ENCODE data around the gene CTNND2.

Gene CTNND2

GRCh38 chr5:11547730-11548129, 356.5 kb downstream of the CTNND2 start:
- Histone ChIP-seq H3K9ac (ENCODE audit: low read depth, low read length) (no peak overlapping the region), H3K36me3 (ENCODE audit: insufficient read depth, low read length) (no peaks in the 10 kb centered on the region), H3K27ac (ENCODE audit: low read length) (no peak overlapping the region), H4K20me1 (ENCODE audit: insufficient read depth, low read length) (no peaks in the 10 kb centered on the region), H3K9me3 (ENCODE audit: insufficient read depth, low read length, severe bottlenecking) (no peaks in the 10 kb centered on the region), H3K4me1 (ENCODE audit: insufficient read depth, low read length) (no peaks in the 10 kb centered on the region), H3K79me2 (ENCODE audit: insufficient read depth, low read length) (no peaks in the 10 kb centered on the region), H3K27me3 (ENCODE audit: insufficient read depth, low read length, poor library complexity) (no peaks in the 10 kb centered on the region), H3K4me2 (ENCODE audit: insufficient read depth, low read length) (no peak overlapping the region), H3K4me3 (ENCODE audit: low read depth in 1 of 2, low read length in 2 of 2) (no peak overlapping the region), H2AFZ (ENCODE audit: low read depth, low read length) (no peak overlapping the region)
- ATAC-seq (ENCODE audit: insufficient read depth, low read depth), result no peak
- TF ChIP-seq EZH2 (IDR thresholded peaks at IDR 0.05; ENCODE audit: borderline replicate concordance, low read depth, low read length, severe bottlenecking), result no peak
- TF ChIP-seq CTCF (IDR thresholded peaks at IDR 0.05; ENCODE audit: borderline replicate concordance, extremely low read depth, low read length, poor library complexity, severe bottlenecking), result no peak
- DNase-seq, result no peak

DNA sequence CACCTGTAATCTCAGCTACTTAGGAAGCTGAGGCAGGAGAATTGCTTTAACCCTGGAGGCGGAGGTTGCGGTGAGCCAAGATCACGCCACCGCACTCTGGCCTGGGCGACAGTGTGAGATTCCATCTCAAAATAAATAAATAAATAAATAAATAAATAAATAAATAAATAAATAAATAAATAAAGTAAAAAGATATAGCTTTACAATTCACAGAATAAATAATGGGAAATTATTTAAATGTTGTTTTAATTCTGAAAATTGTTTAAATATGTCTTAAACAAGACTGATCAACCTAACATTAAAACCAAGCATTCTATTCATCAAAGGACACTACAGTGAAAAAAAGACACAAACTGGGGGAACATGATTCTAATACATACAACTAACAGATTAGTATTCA, 357.1 kb downstream of the CTNND2 start:
- H3K4me1 ChIP-seq (ENCODE audit: insufficient read depth, low read length), result no peaks in the 10 kb centered on the region
- no peaks in the 10 kb centered on the region for H3K79me2 ChIP-seq (ENCODE audit: insufficient read depth, low read length)
- TF ChIP-seq EZH2 (IDR thresholded peaks at IDR 0.05; ENCODE audit: borderline replicate concordance, low read depth, low read length, severe bottlenecking) (no peak), CTCF (IDR thresholded peaks at IDR 0.05; ENCODE audit: borderline replicate concordance, extremely low read depth, low read length, poor library complexity, severe bottlenecking) (no peak)
- no peaks in the 10 kb centered on the region for H4K20me1 ChIP-seq (ENCODE audit: insufficient read depth, low read length)
- ATAC-seq (ENCODE audit: insufficient read depth, low read depth), result no peak
- H3K36me3 ChIP-seq (ENCODE audit: insufficient read depth, low read length), result no peaks in the 10 kb centered on the region
- no peaks in the 10 kb centered on the region for H3K27me3 ChIP-seq (ENCODE audit: insufficient read depth, low read length, poor library complexity)
- no peak overlapping the region for H3K27ac ChIP-seq (ENCODE audit: low read length)
- H3K9ac ChIP-seq (ENCODE audit: low read depth, low read length), result no peak overlapping the region
- H3K4me3 ChIP-seq (ENCODE audit: low read depth in 1 of 2, low read length in 2 of 2), result no peak overlapping the region
- no peak for DNase-seq
- H3K9me3 ChIP-seq (ENCODE audit: insufficient read depth, low read length, severe bottlenecking), result no peaks in the 10 kb centered on the region
- no peak overlapping the region for H2AFZ ChIP-seq (ENCODE audit: low read depth, low read length)
- H3K4me2 ChIP-seq (ENCODE audit: insufficient read depth, low read length), result no peak overlapping the region

DNA sequence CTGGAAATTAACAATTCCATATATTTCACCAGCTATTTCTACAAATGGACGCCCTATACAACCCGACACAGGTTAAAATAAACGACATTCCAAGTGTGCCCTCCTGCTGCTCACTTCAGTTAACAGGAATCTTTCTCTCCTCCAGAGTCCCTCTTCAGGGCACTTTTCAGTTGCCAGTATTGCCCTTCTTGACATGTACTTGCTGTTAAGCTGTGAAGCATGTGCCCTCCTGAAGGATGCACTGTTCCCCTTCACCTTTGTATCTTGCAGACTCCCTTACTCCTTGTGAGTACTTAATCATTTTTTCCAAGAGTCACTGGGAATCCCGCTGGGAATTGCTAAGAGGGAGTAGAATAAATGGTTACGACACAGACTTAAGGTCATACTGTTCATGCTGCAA, 364.1 kb downstream of the CTNND2 start:
- Histone ChIP-seq H3K9ac (ENCODE audit: low read depth, low read length) (no peak overlapping the region), H2AFZ (ENCODE audit: low read depth, low read length) (no peak overlapping the region), H3K36me3 (ENCODE audit: insufficient read depth, low read length) (no peaks in the 10 kb centered on the region), H3K4me2 (ENCODE audit: insufficient read depth, low read length) (no peak overlapping the region), H3K27me3 (ENCODE audit: insufficient read depth, low read length, poor library complexity) (no peaks in the 10 kb centered on the region), H3K27ac (ENCODE audit: low read length) (no peak overlapping the region), H4K20me1 (ENCODE audit: insufficient read depth, low read length) (no peaks in the 10 kb centered on the region), H3K4me1 (ENCODE audit: insufficient read depth, low read length) (no peaks in the 10 kb centered on the region), H3K79me2 (ENCODE audit: insufficient read depth, low read length) (no peaks in the 10 kb centered on the region), H3K4me3 (ENCODE audit: low read depth in 1 of 2, low read length in 2 of 2) (no peak overlapping the region), H3K9me3 (ENCODE audit: insufficient read depth, low read length, severe bottlenecking) (no peaks in the 10 kb centered on the region)
- ATAC-seq (ENCODE audit: insufficient read depth, low read depth) (no peak), DNase-seq (no peak)
- TF ChIP-seq EZH2 (IDR thresholded peaks at IDR 0.05; ENCODE audit: borderline replicate concordance, low read depth, low read length, severe bottlenecking) (no peak), CTCF (IDR thresholded peaks at IDR 0.05; ENCODE audit: borderline replicate concordance, extremely low read depth, low read length, poor library complexity, severe bottlenecking) (no peak)

All from DND-41 (cell line).